GM12892 (cell line): ENCODE measurements around the gene MAMLD1.

Experiments used
- POLR2A ChIP-seq: IDR thresholded peaks from 2 replicates; pipeline ENCODE4 v1.6.1; 2011; ENCODE audit warnings: low read depth, low read length, control low read depth
- POLR2AphosphoS5 ChIP-seq: IDR thresholded peaks from 2 replicates; pipeline ENCODE4 v1.6.1; 2011; ENCODE audit warnings: low read depth, low read length, control low read depth
- TAF1 ChIP-seq: IDR thresholded peaks from 2 replicates; pipeline ENCODE4 v1.6.1; 2011; ENCODE audit warnings: low read depth, mild to moderate bottlenecking, control low read depth, low read length, borderline replicate concordance

- TF ChIP-seq POLR2AphosphoS5, result no peak
- TF ChIP-seq POLR2A, result no peak
- no peak for TF ChIP-seq TAF1
These were observed 163.6 kb downstream of the MAMLD1 start for GRCh38 chrX:150526692-150527091.
